ENCODE results near the gene ATG101. TPM values are rescaled to one million over a fixed set of nuclear protein-coding genes. Genes with fewer than 3 reads are reported as not detected.

ATG101 gene
- total and polyA plus RNA-seq, 8 donors = 13.6 to 31.7 (median 19.9) TPM

DNA sequence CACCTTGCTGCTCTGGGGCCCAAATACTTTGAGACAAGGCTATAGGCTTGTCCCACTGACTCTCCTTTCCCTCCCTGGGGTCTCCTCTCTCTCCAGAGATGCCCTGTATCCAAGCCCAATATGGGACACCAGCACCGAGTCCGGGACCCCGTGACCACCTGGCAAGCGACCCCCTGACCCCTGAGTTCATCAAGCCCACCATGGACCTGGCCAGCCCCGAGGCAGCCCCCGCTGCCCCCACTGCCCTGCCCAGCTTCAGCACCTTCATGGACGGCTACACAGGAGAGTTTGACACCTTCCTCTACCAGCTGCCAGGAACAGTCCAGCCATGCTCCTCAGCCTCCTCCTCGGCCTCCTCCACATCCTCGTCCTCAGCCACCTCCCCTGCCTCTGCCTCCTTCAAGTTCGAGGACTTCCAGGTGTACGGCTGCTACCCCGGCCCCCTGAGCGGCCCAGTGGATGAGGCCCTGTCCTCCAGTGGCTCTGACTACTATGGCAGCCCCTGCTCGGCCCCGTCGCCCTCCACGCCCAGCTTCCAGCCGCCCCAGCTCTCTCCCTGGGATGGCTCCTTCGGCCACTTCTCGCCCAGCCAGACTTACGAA is 15.4 kb upstream of the ATG101 start:
- Histone ChIP-seq H3K36me3 (peaks cover 0 to 36% (median 4%) of the 10 kb centered on the region in 3 donors), H3K27ac (no peak overlapping the region), H3K4me1 (peaks cover 13 to 17% (median 13%) of the 10 kb centered on the region in 3 donors), H3K27me3 (no peaks in the 10 kb centered on the region), H3K4me3 (no peak overlapping the region), H3K9me3 (no peaks in the 10 kb centered on the region)
- TF ChIP-seq, protein P1, sequence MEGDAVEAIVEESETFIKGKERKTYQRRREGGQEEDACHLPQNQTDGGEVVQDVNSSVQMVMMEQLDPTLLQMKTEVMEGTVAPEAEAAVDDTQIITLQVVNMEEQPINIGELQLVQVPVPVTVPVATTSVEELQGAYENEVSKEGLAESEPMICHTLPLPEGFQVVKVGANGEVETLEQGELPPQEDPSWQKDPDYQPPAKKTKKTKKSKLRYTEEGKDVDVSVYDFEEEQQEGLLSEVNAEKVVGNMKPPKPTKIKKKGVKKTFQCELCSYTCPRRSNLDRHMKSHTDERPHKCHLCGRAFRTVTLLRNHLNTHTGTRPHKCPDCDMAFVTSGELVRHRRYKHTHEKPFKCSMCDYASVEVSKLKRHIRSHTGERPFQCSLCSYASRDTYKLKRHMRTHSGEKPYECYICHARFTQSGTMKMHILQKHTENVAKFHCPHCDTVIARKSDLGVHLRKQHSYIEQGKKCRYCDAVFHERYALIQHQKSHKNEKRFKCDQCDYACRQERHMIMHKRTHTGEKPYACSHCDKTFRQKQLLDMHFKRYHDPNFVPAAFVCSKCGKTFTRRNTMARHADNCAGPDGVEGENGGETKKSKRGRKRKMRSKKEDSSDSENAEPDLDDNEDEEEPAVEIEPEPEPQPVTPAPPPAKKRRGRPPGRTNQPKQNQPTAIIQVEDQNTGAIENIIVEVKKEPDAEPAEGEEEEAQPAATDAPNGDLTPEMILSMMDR (IDR thresholded peaks at IDR 0.05) = no peak
- no peak for FAIRE-seq
- ATAC-seq = peak in 1 of 4 donors; percentile 0
- intact Hi-C loops (cut with DNase I) = no loop called here
- 87 to 92% methylated on average over 21 of the region's 21 CpGs for WGBS, 2 donors
- peak in 4 of 6 donors; percentile 11 to 80 (median 56) for DNase-seq

DNA sequence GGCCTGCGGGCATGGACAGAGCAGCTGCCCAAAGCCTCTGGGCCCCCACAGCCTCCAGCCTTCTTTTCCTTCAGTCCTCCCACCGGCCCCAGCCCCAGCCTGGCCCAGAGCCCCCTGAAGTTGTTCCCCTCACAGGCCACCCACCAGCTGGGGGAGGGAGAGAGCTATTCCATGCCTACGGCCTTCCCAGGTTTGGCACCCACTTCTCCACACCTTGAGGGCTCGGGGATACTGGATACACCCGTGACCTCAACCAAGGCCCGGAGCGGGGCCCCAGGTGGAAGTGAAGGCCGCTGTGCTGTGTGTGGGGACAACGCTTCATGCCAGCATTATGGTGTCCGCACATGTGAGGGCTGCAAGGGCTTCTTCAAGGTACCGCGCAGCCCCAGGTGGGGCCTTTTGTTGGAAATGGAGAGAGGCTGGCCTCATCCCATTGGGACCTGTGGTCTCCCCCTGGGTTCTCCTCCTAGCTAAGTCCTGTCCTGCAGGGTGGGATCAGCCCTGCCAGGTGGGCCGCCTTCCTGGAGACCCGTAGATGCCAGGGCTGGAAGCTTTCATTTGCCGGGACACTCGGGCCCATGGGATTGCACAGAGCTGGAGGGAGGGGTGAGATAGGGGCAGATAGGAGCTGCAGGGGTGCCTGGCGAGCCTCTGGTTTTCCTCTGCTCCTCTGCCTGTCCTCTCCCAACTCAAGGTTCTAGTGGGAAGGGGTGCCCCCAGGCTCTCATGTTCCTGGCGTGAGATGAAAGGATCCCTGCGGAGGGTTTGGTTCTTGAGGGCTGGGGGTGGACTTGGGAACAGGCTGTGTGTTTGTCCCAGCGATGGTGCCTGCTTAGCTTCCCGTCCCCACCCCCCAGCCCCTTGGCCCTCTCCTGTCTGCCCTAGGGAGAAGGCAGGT is 14.7 kb upstream of the ATG101 start:
- Histone ChIP-seq H3K4me1 (peaks cover 6 to 10% (median 6%) of the 10 kb centered on the region in 3 donors), H3K36me3 (peaks cover 0 to 36% (median 4%) of the 10 kb centered on the region in 3 donors), H3K9me3 (no peaks in the 10 kb centered on the region), H3K27me3 (no peaks in the 10 kb centered on the region), H3K4me3 (no peak overlapping the region), H3K27ac (no peak overlapping the region)
- 91 to 92% methylated on average over 21 of the region's 21 CpGs for WGBS, 2 donors
- TF ChIP-seq, protein P1 (IDR thresholded peaks at IDR 0.05) = no peak
- intact Hi-C loops (cut with DNase I) = no loop called here
- FAIRE-seq (no peak), DNase-seq (peak in 3 of 6 donors; percentile 4 to 62 (median 48)), ATAC-seq (no peak)

DNA sequence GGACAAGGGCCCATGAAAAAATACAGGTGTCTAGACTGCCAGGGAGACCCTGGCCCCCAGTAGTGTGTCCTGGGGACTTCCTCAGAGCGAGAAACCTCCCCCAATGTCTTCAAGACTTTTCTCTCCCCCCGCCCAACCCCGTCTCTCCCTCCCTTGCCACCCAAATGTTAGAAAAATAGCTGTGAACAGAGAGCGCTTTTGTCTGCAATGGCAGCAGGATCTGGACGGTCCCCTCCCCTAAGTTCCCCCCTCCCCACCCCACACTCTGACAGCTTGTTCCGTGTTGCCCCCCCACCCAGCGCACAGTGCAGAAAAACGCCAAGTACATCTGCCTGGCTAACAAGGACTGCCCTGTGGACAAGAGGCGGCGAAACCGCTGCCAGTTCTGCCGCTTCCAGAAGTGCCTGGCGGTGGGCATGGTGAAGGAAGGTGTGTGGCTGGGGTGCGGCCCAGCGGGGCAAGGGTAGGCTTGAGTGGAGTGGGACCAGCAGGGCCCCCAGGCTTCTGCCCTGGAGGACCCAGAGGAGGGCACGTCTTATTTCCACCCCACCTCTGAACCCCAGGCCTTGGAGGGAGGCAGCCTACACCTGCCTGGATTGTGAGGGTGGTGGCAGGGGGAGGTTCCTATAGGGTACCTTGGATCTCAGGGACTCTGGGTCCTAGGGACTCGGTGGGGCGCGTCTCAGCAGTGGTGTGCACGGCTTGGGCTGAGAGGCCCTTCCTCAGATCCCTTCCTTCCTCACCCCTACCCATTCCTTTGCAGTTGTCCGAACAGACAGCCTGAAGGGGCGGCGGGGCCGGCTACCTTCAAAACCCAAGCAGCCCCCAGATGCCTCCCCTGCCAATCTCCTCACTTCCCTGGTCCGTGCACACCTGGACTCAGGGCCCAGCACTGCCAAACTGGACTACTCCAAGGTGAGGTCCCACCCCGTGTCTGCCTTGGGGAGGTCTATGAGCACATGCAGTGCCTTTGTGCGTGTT is 13.8 kb upstream of the ATG101 start:
- intact Hi-C loops (cut with DNase I) = no loop called here
- Histone ChIP-seq H3K27ac (no peak overlapping the region), H3K9me3 (no peaks in the 10 kb centered on the region), H3K36me3 (peaks cover 0 to 36% (median 4%) of the 10 kb centered on the region in 3 donors), H3K4me3 (no peak overlapping the region), H3K4me1 (peaks cover 0 to 4% (median 4%) of the 10 kb centered on the region in 3 donors), H3K27me3 (no peaks in the 10 kb centered on the region)
- DNase-seq (peak in 4 of 6 donors; percentile 8 to 64 (median 45)), ATAC-seq (no peak), FAIRE-seq (no peak)
- TF ChIP-seq, protein P1 (IDR thresholded peaks at IDR 0.05) = no peak
- WGBS, 2 donors = 85% methylated on average over 26 to 27 of the region's 27 CpGs

DNA sequence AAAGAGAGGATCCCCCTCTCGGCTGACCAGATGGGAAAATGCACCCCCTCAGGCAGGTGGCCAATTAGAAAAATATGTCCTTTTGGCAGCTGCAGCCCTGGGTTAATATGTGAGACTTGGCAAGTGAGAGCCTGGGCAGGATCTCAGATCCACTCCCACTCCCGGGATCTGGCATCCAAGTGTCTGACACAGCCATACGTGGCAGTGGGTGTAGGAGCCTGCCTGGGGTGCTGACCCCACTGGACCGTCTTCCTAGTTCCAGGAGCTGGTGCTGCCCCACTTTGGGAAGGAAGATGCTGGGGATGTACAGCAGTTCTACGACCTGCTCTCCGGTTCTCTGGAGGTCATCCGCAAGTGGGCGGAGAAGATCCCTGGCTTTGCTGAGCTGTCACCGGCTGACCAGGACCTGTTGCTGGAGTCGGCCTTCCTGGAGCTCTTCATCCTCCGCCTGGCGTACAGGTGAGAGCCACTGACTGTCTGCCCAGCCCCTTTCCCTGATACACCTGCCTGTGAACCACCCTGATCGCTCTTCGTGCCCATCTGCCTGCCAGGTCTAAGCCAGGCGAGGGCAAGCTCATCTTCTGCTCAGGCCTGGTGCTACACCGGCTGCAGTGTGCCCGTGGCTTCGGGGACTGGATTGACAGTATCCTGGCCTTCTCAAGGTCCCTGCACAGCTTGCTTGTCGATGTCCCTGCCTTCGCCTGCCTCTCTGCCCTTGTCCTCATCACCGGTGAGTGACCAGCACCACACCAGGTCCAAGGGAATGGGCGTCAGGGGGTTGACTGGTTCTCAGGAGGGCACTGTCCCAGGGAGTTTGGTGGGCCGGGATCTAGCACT is 12.8 kb upstream of the ATG101 start:
- ATAC-seq (no peak), DNase-seq (peak in 3 of 6 donors; percentile 7 to 46 (median 36)), FAIRE-seq (no peak)
- no peaks in the 10 kb centered on the region for H3K9me3 ChIP-seq
- intact Hi-C loops (cut with DNase I) = no loop called here
- H3K27ac ChIP-seq = no peak overlapping the region
- TF ChIP-seq, protein P1 (IDR thresholded peaks at IDR 0.05) = no peak
- peaks cover 0 to 36% (median 4%) of the 10 kb centered on the region in 3 donors for H3K36me3 ChIP-seq
- 80 to 81% methylated on average over 23 of the region's 23 CpGs for WGBS, 2 donors
- H3K4me1 ChIP-seq = peaks cover 0 to 4% (median 4%) of the 10 kb centered on the region in 3 donors
- no peaks in the 10 kb centered on the region for H3K27me3 ChIP-seq
- no peak overlapping the region for H3K4me3 ChIP-seq
